Measurements from ENCODE around the gene LIMA1. TPM values are rescaled to one million over a fixed set of nuclear protein-coding genes. Genes with fewer than 3 reads are reported as not detected.
A peak's percentile ranks its signal among the peaks of the same experiment; 100 is the strongest.
"Not testable (repeated sequence)": the region's sequence is repeated elsewhere in the genome, so short reads cannot be mapped to it uniquely, and the experiment has no call there.

Gene LIMA1
- total RNA-seq, result 81.1 TPM
- long read RNA-seq, transcript LIMA1-203 (5 exons, 3,920 nt), result minor isoform, 5 of 91 reads
- long read RNA-seq, transcript LIMA1-215 (8 exons, 3,254 nt), result minor isoform, 12 of 91 reads
- long read RNA-seq, transcript LIMA1-202 (11 exons, 3,669 nt), result minor isoform, 8 of 91 reads
- long read RNA-seq, transcript LIMA1-201 (11 exons, 3,706 nt), result major isoform, 53 of 91 reads
- long read RNA-seq, partial matches to known transcripts, result 1 of 91 reads
- long read RNA-seq, other reads (novel, unspliced or antisense), result 9 of 91 reads

GRCh38 chr12:50283229-50283923 lies at the start of gene LIMA1:
TSS of gene LIMA1 (minus strand) at chr12:50283520. CDS start at chr12:50248751, 34,769 bp downstream.
- TF ChIP-seq CTCF (IDR thresholded peaks at IDR 0.05), result peak; percentile 33

GRCh38 chr12:50331745-50332144 lies 48.4 kb upstream of the LIMA1 start:
- no peaks in the 10 kb centered on the region for H3K36me3 ChIP-seq
- H3K4me1 ChIP-seq, result no peaks in the 10 kb centered on the region
- DNase-seq (no peak), ATAC-seq (no peak)
- no peak for TF ChIP-seq CTCF (IDR thresholded peaks at IDR 0.05)
- no peaks in the 10 kb centered on the region for H3K27me3 ChIP-seq
- H3K9me3 ChIP-seq, result no peaks in the 10 kb centered on the region
- no peak overlapping the region for H3K4me3 ChIP-seq
- H3K27ac ChIP-seq, result no peak overlapping the region
- intact Hi-C loops (cut with DNase I), result no loop called here

More at GRCh38 chr12:50283229-50283923, at the start of gene LIMA1:
- Histone ChIP-seq H3K4me3 (peak within 1 kb of the TSS; percentile 94), H3K9me3 (no peaks in the 10 kb centered on the region), H3K4me1 (peaks cover 28% of the 10 kb centered on the region), H3K27me3 (no peaks in the 10 kb centered on the region), H3K27ac (peak within 1 kb of the TSS; percentile 85), H3K36me3 (no peaks in the 10 kb centered on the region)
- ATAC-seq (peak; percentile 100), DNase-seq (peak; percentile 97)
- intact Hi-C loops (cut with DNase I), result loop anchor here (10.0 kb wide), 1 partner anchor 69 kb away; no protein-coding TSS in a partner anchor

GRCh38 chr12:50328664-50329063 lies 45.3 kb upstream of the LIMA1 start:
- intact Hi-C loops (cut with DNase I); H3K9me3 ChIP-seq; H3K36me3 ChIP-seq; H3K4me3 ChIP-seq; H3K4me1 ChIP-seq; ATAC-seq; DNase-seq; H3K27ac ChIP-seq; H3K27me3 ChIP-seq: not testable (repeated sequence)

GRCh38 chr12:50326590-50327284 lies 43.4 kb upstream of the LIMA1 start:
- TF ChIP-seq CTCF (IDR thresholded peaks at IDR 0.05), result no peak

GRCh38 chr12:50325890-50326391 lies 42.6 kb upstream of the LIMA1 start:
- no peaks in the 10 kb centered on the region for H3K27me3 ChIP-seq

More at GRCh38 chr12:50326590-50327284, 43.4 kb upstream of the LIMA1 start:
- H3K27me3 ChIP-seq, result no peaks in the 10 kb centered on the region
- H3K4me3 ChIP-seq, result no peak overlapping the region
- H3K27ac ChIP-seq, result peak overlapping the region; percentile 13
- H3K4me1 ChIP-seq, result peaks cover 10% of the 10 kb centered on the region
- DNase-seq (peak; percentile 69), ATAC-seq (peak; percentile 78)
- H3K36me3 ChIP-seq, result no peaks in the 10 kb centered on the region
- H3K9me3 ChIP-seq, result no peaks in the 10 kb centered on the region
- intact Hi-C loops (cut with DNase I), result no loop called here

GRCh38 chr12:50324770-50325169 lies 41.5 kb upstream of the LIMA1 start:
- ATAC-seq; H3K27ac ChIP-seq; H3K36me3 ChIP-seq; DNase-seq; H3K27me3 ChIP-seq; intact Hi-C loops (cut with DNase I); H3K4me1 ChIP-seq; H3K4me3 ChIP-seq; H3K9me3 ChIP-seq: not testable (repeated sequence)

More at GRCh38 chr12:50325890-50326391, 42.6 kb upstream of the LIMA1 start:
- peak; percentile 29 for ATAC-seq
- intact Hi-C loops (cut with DNase I), result no loop called here
- TF ChIP-seq CTCF (IDR thresholded peaks at IDR 0.05), result no peak
- DNase-seq, result no peak
- H3K9me3 ChIP-seq, result no peaks in the 10 kb centered on the region
- no peak overlapping the region for H3K4me3 ChIP-seq
- peak overlapping the region; percentile 13 for H3K27ac ChIP-seq
- H3K4me1 ChIP-seq, result peaks cover 10% of the 10 kb centered on the region
- no peaks in the 10 kb centered on the region for H3K36me3 ChIP-seq

GRCh38 chr12:50324077-50324476 lies 40.8 kb upstream of the LIMA1 start:
- not testable (repeated sequence) for ATAC-seq

More at GRCh38 chr12:50324077-50324476, 40.8 kb upstream of the LIMA1 start:
- H3K36me3 ChIP-seq; H3K27me3 ChIP-seq; H3K9me3 ChIP-seq; intact Hi-C loops (cut with DNase I); H3K27ac ChIP-seq; DNase-seq; H3K4me1 ChIP-seq; H3K4me3 ChIP-seq: not testable (repeated sequence)
